ENCODE measurements around the gene PSMD13.
A peak's percentile ranks its signal among the peaks of the same experiment; 100 is the strongest.
"Not testable (repeated sequence)": the region's sequence is repeated elsewhere in the genome, so short reads cannot be mapped to it uniquely, and the experiment has no call there.

PSMD13 gene

DNA sequence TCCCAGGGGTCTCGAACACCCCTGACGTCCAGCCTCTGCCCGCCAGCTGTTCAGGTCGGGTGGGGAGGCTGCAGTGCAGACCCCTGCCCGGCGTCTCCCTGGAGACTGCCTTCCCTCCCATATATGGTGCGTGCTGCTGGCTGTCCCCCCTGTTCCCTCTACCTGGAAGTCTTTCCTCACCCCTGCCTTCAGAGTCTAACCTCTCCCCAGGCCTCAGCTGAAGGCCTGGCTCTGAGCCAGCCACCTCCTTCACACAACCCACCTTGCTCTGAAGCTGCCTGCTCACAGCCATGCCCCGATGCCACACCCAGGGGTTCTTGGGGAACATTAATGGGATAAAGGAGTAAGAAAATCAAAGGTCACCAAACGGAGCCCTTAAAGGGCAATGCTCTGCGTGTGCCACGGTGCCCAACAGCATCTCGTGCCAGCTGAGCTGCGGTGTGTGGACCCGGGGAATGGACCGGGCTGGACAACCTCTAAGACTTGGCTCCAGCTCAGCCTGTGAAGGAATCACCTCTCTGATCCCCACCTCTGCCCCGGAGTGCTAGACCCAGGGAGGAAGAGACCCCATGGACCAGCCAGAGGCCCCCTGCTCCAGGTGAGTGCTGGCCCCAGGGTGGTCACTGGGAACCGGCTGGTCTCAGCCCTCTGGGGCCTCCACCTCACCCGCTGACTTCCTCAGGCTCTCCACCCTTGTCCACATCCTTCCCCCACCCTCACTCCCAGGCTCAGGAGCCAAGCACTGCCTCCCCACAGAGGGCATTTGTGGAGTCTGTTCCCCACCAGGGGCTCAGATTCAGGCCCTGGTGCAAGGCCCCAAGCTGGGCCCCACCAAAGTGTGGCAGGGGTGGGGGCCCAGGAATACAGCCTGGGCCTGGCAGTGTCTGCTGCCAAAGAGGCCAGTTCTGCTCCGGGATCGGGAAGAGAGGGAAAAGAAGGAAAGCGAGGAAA is 41.5 kb downstream of the PSMD13 start, which contains the start of gene NLRP6:
Gene NLRP6, plus strand, starts transcription at position 407 of the 951 bp plus-strand sequence. Its CDS starts 163 bp downstream, at position 570.
- no peak for DNase-seq (ENCODE audit: low spot score)

DNA sequence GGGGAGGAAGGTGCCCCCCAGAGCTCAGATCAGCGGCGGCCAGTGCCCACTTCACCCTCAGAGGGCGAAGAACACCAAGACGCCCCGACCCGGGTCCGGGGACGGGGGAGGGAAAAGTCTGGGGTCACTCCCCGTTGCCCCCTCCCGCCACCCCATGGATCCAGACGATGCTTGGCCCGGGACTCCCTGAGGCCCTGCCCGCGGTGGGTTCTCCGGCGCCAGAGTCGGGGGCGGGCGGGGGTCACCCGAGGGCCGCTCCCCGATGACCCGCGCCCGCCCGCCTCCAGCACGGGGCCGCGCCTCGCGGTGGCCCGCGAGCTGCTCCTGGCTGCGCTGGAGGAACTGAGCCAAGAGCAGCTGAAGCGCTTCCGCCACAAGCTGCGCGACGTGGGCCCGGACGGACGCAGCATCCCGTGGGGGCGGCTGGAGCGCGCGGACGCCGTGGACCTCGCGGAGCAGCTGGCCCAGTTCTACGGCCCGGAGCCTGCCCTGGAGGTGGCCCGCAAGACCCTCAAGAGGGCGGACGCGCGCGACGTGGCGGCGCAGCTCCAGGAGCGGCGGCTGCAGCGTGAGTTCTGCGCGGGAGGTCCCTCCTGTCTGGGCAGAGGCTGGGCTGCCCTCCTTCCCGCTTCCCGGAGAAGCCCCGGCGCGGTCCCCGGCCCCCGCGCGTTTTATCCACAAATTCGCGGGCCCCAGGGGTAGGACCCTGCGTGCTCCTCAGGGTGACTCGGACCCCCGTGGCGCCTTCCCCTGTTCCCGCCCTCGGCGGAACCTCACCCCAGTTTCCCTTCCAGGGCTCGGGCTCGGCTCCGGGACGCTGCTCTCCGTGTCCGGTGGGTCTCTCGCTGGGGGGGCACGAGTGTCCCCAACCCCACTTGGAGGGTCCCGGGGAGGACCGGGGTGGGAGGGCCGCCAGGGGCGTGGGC is 42.5 kb downstream of the PSMD13 start:
- no peak for DNase-seq (ENCODE audit: low spot score)

DNA sequence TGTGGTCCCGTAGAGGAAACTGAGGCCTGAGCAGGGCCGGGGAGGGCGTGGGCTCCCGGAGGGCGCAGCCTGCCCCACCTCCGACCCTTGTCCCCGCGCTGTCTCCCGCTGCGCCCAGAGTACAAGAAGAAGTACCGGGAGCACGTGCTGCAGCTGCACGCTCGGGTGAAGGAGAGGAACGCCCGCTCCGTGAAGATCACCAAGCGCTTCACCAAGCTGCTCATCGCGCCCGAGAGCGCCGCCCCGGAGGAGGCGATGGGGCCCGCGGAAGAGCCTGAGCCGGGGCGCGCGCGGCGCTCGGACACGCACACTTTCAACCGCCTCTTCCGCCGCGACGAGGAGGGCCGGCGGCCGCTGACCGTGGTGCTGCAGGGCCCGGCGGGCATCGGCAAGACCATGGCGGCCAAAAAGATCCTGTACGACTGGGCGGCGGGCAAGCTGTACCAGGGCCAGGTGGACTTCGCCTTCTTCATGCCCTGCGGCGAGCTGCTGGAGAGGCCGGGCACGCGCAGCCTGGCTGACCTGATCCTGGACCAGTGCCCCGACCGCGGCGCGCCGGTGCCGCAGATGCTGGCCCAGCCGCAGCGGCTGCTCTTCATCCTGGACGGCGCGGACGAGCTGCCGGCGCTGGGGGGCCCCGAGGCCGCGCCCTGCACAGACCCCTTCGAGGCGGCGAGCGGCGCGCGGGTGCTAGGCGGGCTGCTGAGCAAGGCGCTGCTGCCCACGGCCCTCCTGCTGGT is 43.4 kb downstream of the PSMD13 start:
- no peak for DNase-seq (ENCODE audit: low spot score)

DNA sequence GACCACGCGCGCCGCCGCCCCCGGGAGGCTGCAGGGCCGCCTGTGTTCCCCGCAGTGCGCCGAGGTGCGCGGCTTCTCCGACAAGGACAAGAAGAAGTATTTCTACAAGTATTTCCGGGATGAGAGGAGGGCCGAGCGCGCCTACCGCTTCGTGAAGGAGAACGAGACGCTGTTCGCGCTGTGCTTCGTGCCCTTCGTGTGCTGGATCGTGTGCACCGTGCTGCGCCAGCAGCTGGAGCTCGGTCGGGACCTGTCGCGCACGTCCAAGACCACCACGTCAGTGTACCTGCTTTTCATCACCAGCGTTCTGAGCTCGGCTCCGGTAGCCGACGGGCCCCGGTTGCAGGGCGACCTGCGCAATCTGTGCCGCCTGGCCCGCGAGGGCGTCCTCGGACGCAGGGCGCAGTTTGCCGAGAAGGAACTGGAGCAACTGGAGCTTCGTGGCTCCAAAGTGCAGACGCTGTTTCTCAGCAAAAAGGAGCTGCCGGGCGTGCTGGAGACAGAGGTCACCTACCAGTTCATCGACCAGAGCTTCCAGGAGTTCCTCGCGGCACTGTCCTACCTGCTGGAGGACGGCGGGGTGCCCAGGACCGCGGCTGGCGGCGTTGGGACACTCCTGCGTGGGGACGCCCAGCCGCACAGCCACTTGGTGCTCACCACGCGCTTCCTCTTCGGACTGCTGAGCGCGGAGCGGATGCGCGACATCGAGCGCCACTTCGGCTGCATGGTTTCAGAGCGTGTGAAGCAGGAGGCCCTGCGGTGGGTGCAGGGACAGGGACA is 44.1 kb downstream of the PSMD13 start:
- no peak for DNase-seq (ENCODE audit: low spot score)

DNA sequence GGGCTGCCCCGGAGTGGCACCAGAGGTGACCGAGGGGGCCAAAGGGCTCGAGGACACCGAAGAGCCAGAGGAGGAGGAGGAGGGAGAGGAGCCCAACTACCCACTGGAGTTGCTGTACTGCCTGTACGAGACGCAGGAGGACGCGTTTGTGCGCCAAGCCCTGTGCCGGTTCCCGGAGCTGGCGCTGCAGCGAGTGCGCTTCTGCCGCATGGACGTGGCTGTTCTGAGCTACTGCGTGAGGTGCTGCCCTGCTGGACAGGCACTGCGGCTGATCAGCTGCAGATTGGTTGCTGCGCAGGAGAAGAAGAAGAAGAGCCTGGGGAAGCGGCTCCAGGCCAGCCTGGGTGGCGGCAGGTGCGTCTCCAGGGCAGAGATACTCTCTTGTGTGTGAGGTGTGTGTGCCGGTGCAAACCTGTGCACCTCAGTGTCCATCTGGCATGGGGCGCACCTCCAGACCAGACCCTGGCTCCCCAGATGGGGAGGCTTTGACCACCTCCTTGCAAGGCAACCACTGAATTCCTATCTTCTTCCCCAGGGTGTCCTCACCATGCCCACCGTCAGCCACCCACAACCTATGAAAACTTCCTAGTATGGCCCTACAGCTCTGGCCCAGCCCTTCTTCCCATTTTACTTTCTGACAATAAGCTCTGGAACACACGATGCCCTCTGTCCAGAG is 44.8 kb downstream of the PSMD13 start:
- DNase-seq (ENCODE audit: low spot score) = no peak

DNA sequence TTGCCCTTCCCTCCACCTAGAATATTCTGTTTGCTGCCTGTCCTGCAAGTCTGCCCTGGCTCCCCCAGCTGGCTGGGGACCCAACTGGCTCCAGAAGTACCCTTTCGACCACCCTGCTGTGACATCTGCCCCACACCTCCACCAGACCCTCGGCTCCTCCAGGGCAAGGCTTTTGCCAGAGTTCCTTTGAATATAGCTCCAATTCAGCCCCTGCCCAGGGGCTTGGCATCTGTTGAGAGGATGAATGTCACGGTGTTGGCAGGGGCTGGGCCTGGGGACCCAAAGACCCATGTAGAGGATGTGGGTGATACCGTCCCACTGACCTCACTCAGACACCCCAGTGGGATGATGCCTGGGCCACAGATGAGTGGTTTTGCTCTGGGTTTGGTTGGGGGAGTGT is 45.4 kb downstream of the PSMD13 start:
- DNase-seq (ENCODE audit: low spot score) = no peak

DNA sequence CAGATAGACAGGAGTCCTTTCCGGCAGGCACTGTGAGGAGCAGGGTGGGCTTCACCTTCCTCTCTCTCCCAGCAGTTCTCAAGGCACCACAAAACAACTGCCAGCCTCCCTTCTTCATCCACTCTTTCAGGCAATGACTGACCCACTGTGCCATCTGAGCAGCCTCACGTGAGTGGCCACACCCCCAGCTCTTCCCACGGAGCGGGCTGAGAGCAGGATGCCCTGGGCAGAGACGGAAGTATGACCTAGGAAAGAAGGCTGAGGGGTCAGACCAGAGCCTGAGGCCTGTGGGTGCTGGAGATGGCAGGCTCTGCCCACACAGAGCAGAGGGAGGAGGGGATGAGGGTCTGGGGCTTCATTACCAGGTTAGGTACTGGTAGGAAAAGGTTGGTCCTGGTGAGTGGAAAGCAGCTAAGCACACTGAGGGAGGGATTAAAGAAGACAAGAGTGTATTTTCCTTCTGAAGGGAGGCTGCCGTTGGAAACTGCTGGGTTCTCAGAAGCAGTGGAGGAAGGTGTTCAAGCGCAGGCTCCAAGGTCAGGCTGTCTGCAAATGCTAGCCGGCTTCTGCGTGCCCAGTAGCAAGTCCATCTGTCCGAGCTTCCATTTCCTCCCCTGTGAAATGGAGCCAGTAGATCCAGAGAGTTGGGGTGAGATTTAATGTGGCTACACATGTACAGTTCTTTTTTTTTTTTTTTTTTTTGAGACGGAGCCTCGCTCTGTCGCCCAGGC is 46.0 kb downstream of the PSMD13 start:
- no peak for DNase-seq (ENCODE audit: low spot score)

DNA sequence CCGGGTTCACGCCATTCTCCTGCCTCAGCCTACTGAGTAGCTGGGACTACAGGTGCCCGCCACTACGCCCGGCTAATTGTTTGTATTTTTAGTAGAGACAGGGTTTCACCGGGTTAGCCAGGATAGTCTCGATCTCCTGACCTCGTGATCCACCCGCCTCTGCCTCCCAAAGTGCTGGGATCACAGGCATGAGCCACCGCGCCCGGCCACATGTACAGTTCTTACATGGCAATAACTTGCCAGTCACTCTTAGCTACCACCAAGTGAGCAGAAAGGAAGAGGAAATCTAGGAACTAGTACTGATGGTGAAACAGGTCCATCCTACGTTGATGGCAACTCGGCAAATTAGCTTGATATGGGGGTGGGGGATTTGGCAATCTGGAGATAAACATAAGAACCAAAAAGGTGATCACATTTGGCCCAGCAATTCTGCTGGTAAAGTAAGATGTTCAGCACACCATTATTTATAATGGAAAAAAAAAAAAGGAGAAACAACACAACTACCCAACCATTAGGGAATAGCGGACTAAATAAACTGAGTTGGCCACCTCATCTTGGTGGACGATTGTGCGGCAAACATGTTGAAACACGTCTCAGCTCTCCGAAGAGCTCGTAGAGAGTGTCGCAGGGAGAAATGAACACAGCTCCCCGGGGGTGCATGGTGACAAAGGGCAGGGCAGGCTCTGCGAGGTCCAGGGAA is 46.8 kb downstream of the PSMD13 start:
- DNase-seq (ENCODE audit: low spot score) = no peak

DNA sequence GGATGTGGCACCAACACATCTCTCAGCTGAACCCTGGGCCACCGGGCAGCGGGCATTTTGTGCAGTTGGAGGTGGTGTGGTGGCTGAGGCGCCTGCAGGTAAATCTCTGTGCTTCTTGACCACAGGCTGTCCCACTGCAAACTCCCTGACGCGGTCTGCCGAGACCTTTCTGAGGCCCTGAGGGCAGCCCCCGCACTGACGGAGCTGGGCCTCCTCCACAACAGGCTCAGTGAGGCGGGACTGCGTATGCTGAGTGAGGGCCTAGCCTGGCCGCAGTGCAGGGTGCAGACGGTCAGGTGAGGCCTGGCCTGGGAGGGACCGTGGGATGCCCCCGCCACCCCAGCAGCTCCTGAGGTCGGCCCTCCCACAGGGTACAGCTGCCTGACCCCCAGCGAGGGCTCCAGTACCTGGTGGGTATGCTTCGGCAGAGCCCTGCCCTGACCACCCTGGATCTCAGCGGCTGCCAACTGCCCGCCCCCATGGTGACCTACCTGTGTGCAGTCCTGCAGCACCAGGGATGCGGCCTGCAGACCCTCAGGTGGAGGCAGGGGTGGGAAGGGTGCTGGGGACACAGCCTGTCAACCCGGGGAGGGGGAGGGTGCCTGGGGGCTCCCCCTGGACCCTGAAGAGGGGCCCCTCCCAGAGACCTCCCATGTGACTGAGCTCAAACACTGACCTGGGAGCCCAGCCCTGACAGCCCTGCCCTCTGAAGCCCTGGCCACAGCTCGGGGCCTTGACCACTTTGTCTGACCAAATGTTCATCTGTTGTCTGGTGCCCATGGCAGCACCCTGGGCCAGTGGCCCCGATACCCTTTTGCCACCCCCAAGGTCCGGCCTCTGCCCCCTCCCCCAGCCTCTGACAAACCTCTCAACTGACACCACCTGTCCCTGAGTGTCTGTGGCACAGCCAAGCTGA is 47.6 kb downstream of the PSMD13 start:
- DNase-seq (ENCODE audit: low spot score) = no peak

DNA sequence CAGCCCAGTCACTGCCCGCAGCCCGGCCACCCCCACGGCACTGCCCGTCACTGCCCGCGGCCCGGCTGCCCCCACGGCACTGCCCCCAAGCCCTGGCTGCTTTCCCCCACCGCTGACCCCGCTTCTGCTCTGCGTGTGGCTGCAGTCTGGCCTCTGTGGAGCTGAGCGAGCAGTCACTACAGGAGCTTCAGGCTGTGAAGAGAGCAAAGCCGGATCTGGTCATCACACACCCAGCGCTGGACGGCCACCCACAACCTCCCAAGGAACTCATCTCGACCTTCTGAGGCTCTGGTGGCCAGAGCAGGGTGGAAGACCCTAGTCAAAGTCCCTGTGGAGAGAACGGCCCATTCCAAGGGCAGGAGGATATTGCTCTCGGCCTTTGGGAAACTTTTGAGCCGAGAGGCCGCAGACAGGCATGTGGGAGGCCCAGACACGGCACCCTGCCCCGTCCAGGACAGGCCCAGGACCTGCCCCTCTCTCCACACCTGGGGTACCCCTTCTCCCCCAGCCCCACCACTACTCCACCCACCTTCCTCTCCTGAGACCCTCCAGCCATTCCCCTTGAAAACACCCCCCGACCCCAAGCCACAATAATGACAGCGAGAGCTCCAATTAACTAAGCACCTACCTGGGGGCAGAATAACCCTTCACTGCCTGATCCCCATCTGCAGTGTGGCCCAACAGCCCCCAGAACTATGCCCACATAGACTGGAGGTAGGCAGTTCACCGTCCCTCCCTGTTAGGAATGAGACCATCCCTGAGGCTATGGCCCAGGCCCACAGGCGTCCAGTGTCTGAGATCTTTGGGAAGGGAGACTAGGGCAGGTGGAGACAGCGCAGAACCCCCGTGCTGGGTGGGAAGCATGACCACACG is 48.5 kb downstream of the PSMD13 start:
- DNase-seq (ENCODE audit: low spot score) = no peak

DNA sequence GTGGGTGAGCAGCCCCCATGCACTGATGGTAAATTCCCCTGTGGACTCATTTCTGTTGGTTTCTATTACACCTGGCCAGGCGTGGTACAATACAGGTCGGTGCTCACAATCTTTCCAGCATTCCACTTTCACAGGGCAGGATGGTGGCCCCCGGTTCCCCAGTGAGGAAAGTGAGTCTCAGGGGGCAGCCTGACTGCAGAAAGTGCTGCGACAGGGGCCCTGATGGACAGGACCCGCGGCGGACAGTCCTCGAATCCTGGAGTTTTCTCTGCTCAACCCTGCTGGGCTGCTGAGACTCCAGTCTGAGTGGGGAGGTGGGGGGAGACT is 49.1 kb downstream of the PSMD13 start:
- DNase-seq (ENCODE audit: low spot score) = no peak

DNA sequence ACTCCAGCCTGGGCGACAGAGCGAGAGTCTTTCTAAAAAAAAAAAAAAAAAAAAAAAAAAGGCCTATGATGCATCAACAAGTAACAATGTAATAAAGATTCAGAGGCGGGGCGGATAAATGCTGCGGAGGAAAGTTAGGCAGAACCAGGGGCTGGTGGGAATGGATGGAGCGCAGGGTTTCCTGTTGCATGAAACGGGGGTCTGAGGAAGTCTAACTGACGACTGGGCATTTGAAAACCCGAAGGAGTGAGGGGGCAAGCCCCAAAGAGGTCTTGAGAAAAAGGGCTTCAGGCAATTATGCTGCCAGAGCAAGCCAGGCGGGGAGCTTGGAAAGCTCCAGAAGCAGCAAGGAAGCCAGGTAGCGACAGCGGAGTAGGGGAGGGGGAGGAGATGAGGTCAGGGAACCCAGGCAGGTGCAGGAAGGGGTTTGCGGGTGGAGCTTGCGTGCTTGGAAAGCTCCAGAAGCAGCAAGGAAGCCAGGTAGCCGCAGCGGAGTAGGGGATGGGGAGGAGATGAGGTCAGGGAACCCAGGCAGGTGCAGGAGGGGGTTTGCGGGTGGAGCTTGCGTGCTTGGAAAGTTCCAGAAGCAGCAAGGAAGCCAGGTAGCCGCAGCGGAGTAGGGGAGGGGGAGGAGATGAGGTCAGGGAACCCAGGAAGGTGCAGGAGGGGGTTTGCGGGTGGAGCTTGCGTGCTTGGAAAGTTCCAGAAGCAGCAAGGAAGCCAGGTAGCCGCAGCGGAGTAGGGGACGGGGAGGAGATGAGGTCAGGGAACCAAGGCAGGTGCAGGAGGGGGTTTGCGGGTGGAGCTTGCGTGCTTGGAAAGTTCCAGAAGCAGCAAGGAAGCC is 50.4 kb downstream of the PSMD13 start:
- DNase-seq (ENCODE audit: low spot score) = not testable (repeated sequence)

DNA sequence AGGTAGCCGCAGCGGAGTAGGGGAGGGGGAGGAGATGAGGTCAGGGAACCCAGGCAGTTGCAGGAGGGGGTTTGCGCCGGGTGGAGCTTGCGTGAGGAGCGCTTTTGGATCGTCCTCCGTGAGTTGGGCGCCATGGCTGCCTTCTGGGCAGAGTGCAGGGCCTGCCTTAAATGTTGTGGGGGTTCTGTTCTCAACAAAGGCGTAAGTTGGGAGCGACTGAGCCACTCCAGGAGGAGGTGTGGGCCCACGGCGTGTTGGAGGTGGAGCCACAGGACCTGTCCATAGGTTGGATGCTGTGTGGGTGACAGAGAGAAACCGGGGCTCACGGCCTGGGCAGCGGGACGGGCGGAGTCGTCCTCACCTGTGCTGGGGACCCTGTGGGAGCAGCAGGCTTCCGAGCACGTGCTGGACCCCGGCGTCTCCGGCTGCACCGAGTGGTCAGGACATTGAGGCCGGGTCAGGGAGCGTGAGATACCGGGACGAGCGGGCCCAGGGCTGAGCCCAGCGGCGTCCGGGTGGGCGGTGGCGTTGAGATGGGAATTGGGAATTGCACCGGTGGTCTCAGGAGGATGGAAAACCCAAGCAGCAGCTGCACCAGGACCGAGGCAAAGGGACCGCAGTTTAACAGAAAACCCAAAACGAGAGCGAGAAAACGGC is 51.2 kb downstream of the PSMD13 start:
- no peak for DNase-seq (ENCODE audit: low spot score)

DNA sequence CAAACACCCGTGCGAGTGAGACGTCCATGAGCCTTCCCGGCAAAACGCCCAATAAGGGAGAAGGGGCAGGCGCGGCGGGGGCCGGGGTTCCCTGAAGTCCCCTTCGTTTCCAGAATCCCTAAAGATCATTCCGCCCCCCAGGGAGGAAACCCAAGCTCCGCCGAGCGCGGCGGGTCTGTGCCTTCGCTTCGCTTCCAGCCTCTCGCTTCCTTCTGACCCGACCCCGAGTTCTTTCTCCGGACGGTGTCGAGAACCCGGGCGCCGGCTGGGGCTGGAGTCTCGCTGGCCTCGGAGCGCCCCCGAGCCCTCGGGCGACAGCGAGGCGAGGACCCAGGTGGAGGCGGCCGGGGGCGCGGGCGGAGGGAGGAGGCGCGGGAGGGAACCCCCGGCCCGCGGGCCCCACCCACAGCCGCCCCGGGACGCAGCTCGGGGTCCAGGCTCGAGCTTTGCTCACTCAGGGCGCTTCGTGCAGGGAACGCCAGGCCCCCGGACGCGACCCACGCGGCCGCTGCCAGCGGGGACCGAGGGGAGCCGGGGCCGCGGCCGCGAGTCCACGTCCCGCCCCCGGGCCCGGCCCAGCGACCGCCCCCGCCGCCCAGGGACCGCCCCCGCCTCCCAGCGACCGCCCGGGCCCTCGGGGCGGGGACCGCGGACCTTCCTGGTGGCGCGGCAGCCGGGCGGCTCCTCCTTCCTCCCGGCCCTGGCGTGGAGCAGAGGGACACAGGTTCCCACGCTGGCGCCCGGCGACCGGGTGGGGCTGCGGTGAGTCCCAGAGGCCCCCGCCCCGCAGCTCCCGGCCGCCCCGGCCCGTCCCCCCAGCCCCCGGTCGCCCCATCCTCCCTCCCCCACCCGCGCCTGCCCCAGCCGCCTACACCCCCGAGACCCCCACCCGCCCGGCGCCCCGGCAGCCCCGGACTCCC is 52.0 kb downstream of the PSMD13 start, which contains the start of gene PGGHG:
Gene PGGHG, plus strand, starts transcription at position 649 of the 920 bp plus-strand sequence. CDS start 691 bp downstream, outside the sequence.
- DNase-seq (ENCODE audit: low spot score) = peak; percentile 52

DNA sequence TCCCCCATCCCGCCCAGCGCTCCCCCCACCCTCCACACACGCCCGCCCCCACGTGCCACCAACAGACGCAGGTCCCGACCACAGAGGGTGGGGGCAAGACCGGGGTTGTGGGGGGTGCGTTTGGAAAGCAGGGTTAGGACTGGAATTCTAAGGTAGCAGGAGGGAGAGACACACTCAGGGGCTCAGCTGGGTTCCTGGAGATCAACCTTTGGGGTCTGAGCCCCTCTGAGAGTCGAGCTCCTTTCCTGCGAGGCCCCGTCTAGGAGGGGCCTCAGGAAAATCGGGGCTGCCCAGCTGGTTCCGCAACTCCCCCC is 52.6 kb downstream of the PSMD13 start:
- DNase-seq (ENCODE audit: low spot score) = no peak

Measured in COLO829 (cell line).